Liver (tissue), 9 donors: ENCODE data around the gene PTPRQ. TPM values are rescaled to one million over a fixed set of nuclear protein-coding genes. Genes with fewer than 3 reads are reported as not detected.

Experiments
- DNase-seq: peaks from one replicate; pipeline ENCODE4 v3.0.0-alpha.2; 2017; ENCODE audit warnings: low spot score
- H3K27ac ChIP-seq, 2 donors: one replicate each; pipeline ENCODE4 v1.7.0; 2013; ENCODE audit warnings: inconsistent platforms in 2 of 2, low read length in 2 of 2, control low read depth in 1 of 2, low read depth in 1 of 2, mild to moderate bottlenecking in 1 of 2
- H3K27me3 ChIP-seq, 4 donors: one replicate each; pipeline versions ENCODE4 v1.6.1 to v1.7.0; 2013; ENCODE audit warnings: low read length in 3 of 4, inconsistent platforms in 1 of 4, mild to moderate bottlenecking in 1 of 4, moderate library complexity in 1 of 4; ENCODE audit not compliant: control insufficient read depth in 4 of 4, insufficient read depth in 4 of 4
- H3K36me3 ChIP-seq, 4 donors: one replicate each; pipeline versions ENCODE4 v1.6.1 to v1.7.0; 2013; ENCODE audit warnings: low read length in 3 of 4, mild to moderate bottlenecking in 3 of 4, low read depth in 1 of 4, moderate library complexity in 1 of 4; ENCODE audit not compliant: control insufficient read depth in 4 of 4, insufficient read depth in 3 of 4
- H3K4me1 ChIP-seq, 4 donors: one replicate each; pipeline versions ENCODE4 v1.6.1 to v1.7.0; 2013; ENCODE audit warnings: low read length in 3 of 4, mild to moderate bottlenecking in 3 of 4, moderate library complexity in 1 of 4; ENCODE audit not compliant: control insufficient read depth in 4 of 4, insufficient read depth in 4 of 4
- H3K4me3 ChIP-seq, 3 donors: one replicate each; pipeline versions ENCODE4 v1.6.1 to v1.7.0; 2013; ENCODE audit warnings: low read length in 3 of 3, control low read depth in 1 of 3, low read depth in 1 of 3, mild to moderate bottlenecking in 1 of 3
- H3K9ac ChIP-seq, 2 donors: one replicate each; pipeline ENCODE4 v1.7.0; 2013; ENCODE audit warnings: low read length in 2 of 2, mild to moderate bottlenecking in 2 of 2, moderate library complexity in 2 of 2, control low read depth in 1 of 2, low read depth in 1 of 2
- H3K9me3 ChIP-seq, 4 donors: one replicate each; pipeline versions ENCODE4 v1.6.1 to v1.7.0; 2013; ENCODE audit warnings: low read length in 3 of 4; ENCODE audit not compliant: control insufficient read depth in 4 of 4
- EGR1 ChIP-seq, 2 donors: IDR thresholded peaks; 2 replicates each; pipeline ENCODE4 v1.6.1; 2016 to 2018; ENCODE audit warnings: antibody characterized with exemption in 2 of 2, low read depth in 2 of 2
- FOXA1 ChIP-seq: IDR thresholded peaks from 2 replicates; pipeline ENCODE4 v1.6.1; 2016; ENCODE audit warnings: antibody characterized with exemption
- FOXA2 ChIP-seq: IDR thresholded peaks from 2 replicates; pipeline ENCODE4 v1.6.1; 2016; ENCODE audit warnings: antibody characterized with exemption
- GABPA ChIP-seq, 2 donors: IDR thresholded peaks in 1 of 2; conservative IDR thresholded peaks in 1 of 2; 2 replicates each; pipeline ENCODE4 v1.6.1; 2016; ENCODE audit warnings: antibody characterized with exemption in 2 of 2, mild to moderate bottlenecking in 1 of 2, moderate library complexity in 1 of 2
- HNF4A ChIP-seq, 2 donors: conservative IDR thresholded peaks; 2 replicates each; pipeline ENCODE4 v1.6.1; 2016; ENCODE audit warnings: antibody characterized with exemption in 2 of 2, mild to moderate bottlenecking in 2 of 2
- HNF4G ChIP-seq: IDR thresholded peaks from 2 replicates; pipeline ENCODE4 v1.6.1; 2016; ENCODE audit warnings: antibody characterized with exemption
- JUND ChIP-seq, 2 donors: IDR thresholded peaks; 2 replicates each; pipeline ENCODE4 v1.6.1; 2016; ENCODE audit warnings: antibody characterized with exemption in 2 of 2
- NR2F2 ChIP-seq: IDR thresholded peaks from 2 replicates; pipeline ENCODE4 v1.6.1; 2016; ENCODE audit warnings: antibody characterized with exemption
- RAD21 ChIP-seq, 2 donors: IDR thresholded peaks; 2 replicates each; pipeline ENCODE4 v1.6.1; 2016; ENCODE audit warnings: antibody characterized with exemption in 2 of 2, mild to moderate bottlenecking in 2 of 2
- RXRA ChIP-seq, 2 donors: IDR thresholded peaks; 2 replicates each; pipeline ENCODE4 v1.6.1; 2017 to 2018; ENCODE audit warnings: antibody characterized with exemption in 2 of 2, mild to moderate bottlenecking in 1 of 2
- SP1 ChIP-seq: IDR thresholded peaks from 2 replicates; pipeline ENCODE4 v1.6.1; 2018; ENCODE audit warnings: antibody characterized with exemption, mild to moderate bottlenecking
- TAF1 ChIP-seq: conservative IDR thresholded peaks from 2 replicates; pipeline ENCODE4 v1.6.1; 2016; ENCODE audit warnings: antibody characterized with exemption, mild to moderate bottlenecking
- WGBS: extraction: QIAGEN DNeasy Blood & Tissue Kit; methylation state at CpG from one replicate; pipeline ENCODE4 v1.1.7; 2013; 5-methylcytosine and 5-hydroxymethylcytosine counted together
- polyA plus RNA-seq, 2 donors: library from polyadenylated mRNA; stranded (reverse) in 1 of 2; unstranded in 1 of 2; fragments of 200-250 nt in 1 of 2; fragments of >200 nt in 1 of 2; fragmentation: Nextera tagmentation in 1 of 2; extraction: Ambion mirVana in 1 of 2; gene quantifications; one replicate each; pipeline versions ENCODE4 v1.2.1 to v1.2.3, GENCODE V29; 2013 to 2015
- total RNA-seq, 2 donors: library from RNA; depleted of rRNA; stranded (reverse); fragments of >200 nt; gene quantifications; one replicate each; pipeline ENCODE4 v1.2.3, GENCODE V29; 2014
- TF ChIP-seq, protein P1 (sequence below): IDR thresholded peaks from 2 replicates; pipeline ENCODE4 v1.6.1; 2016; ENCODE audit warnings: antibody characterized with exemption, mild to moderate bottlenecking
- TF ChIP-seq, protein P2 (sequence below): fragments of 150-350 bp; IDR thresholded peaks from 2 replicates; pipeline ENCODE4 v1.5.1; 2017; ENCODE audit warnings: improper control_type of control experiment, low read depth, low read length; ENCODE audit not compliant: missing input control
- TF ChIP-seq, protein P3 (sequence below): IDR thresholded peaks from 2 replicates; pipeline ENCODE4 v1.6.1; 2016; ENCODE audit warnings: antibody characterized with exemption
- TF ChIP-seq, protein P4 (sequence below): IDR thresholded peaks from 2 replicates; pipeline ENCODE4 v1.6.1; 2016; ENCODE audit warnings: antibody characterized with exemption
- donor health status: healthy.
- donor health status: healthy.
- donor health status: healthy.
- donor health status: healthy.
- donor health status: healthy.

PTPRQ gene
- total and polyA plus RNA-seq, 4 donors = 0.02 to 0.08 (median 0.04) TPM

DNA sequence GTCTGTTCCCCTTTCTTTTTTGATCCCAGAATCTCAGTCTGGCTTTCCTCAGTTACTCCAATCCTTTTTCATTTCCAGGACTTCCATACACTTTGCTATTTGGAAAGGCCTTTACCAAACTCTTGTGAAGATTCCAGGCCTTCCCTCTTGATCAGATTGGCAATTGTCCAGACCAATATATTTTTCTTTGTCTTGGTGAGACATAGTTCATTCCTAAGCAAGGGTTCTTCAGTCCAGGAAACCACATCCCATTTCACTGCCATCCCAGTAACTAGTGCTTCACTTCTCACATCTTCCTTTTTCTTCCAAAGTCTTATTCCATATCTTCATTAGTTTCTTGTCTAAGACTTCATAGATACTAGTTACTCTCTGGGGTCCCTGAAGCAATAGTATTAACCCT, 2.1 kb upstream of the PTPRQ start (continued):
- TF ChIP-seq, protein P1, sequence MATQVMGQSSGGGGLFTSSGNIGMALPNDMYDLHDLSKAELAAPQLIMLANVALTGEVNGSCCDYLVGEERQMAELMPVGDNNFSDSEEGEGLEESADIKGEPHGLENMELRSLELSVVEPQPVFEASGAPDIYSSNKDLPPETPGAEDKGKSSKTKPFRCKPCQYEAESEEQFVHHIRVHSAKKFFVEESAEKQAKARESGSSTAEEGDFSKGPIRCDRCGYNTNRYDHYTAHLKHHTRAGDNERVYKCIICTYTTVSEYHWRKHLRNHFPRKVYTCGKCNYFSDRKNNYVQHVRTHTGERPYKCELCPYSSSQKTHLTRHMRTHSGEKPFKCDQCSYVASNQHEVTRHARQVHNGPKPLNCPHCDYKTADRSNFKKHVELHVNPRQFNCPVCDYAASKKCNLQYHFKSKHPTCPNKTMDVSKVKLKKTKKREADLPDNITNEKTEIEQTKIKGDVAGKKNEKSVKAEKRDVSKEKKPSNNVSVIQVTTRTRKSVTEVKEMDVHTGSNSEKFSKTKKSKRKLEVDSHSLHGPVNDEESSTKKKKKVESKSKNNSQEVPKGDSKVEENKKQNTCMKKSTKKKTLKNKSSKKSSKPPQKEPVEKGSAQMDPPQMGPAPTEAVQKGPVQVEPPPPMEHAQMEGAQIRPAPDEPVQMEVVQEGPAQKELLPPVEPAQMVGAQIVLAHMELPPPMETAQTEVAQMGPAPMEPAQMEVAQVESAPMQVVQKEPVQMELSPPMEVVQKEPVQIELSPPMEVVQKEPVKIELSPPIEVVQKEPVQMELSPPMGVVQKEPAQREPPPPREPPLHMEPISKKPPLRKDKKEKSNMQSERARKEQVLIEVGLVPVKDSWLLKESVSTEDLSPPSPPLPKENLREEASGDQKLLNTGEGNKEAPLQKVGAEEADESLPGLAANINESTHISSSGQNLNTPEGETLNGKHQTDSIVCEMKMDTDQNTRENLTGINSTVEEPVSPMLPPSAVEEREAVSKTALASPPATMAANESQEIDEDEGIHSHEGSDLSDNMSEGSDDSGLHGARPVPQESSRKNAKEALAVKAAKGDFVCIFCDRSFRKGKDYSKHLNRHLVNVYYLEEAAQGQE = no peak
- TF ChIP-seq JUND (IDR thresholded peaks at IDR 0.05) (no peak), HNF4G (no peak)

DNA sequence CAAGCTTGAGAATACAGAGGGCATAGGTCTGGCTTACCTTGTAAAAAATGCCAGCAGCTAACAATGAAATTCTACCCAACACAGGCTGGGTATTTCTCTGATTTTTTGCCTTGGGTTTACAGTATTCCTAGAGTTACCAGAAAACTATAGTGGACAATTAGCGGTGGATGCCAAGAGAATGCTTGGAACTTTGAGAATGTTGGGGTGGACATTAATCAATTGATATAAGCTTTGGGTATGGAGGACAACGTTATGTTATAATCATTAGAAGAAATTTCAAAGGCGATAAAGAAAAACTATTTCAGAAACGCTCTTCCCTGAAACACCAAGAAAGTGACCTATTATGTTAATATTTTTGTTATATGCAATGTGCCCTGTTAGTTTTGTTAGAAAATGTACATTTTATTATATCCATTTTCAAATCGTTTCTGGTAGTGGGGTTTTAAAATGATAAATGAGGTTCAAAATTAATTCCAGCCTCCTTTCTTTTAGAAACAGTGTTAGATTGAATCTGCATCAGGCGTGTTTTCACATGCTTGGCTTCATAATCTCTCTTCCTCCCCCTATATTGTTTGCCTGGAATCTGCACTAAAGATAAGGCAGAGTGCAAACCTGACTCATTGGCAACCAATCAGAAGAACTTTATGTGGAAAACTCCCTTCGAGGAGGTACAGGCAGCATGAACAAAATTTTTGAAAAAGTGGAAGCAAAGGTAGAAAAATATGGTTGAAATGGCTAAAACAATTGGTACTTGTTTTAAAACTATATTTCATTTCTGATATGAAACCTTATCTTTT, 1.4 kb upstream of the PTPRQ start:
- TF ChIP-seq TAF1 = no peak
- no peak for TF ChIP-seq FOXA1
- no peak for TF ChIP-seq RAD21 (IDR thresholded peaks at IDR 0.05)
- no peak for TF ChIP-seq NR2F2
- no peak for TF ChIP-seq SP1
- no peak for TF ChIP-seq GABPA (IDR thresholded peaks at IDR 0.05 in 1 of 2, conservative IDR thresholded peaks at IDR 0.05 in 1 of 2)
- TF ChIP-seq, protein P2, sequence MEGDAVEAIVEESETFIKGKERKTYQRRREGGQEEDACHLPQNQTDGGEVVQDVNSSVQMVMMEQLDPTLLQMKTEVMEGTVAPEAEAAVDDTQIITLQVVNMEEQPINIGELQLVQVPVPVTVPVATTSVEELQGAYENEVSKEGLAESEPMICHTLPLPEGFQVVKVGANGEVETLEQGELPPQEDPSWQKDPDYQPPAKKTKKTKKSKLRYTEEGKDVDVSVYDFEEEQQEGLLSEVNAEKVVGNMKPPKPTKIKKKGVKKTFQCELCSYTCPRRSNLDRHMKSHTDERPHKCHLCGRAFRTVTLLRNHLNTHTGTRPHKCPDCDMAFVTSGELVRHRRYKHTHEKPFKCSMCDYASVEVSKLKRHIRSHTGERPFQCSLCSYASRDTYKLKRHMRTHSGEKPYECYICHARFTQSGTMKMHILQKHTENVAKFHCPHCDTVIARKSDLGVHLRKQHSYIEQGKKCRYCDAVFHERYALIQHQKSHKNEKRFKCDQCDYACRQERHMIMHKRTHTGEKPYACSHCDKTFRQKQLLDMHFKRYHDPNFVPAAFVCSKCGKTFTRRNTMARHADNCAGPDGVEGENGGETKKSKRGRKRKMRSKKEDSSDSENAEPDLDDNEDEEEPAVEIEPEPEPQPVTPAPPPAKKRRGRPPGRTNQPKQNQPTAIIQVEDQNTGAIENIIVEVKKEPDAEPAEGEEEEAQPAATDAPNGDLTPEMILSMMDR = no peak
- TF ChIP-seq HNF4A (conservative IDR thresholded peaks at IDR 0.05) = no peak
- TF ChIP-seq, protein P3, sequence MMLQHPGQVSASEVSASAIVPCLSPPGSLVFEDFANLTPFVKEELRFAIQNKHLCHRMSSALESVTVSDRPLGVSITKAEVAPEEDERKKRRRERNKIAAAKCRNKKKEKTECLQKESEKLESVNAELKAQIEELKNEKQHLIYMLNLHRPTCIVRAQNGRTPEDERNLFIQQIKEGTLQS = no peak
- no peak for TF ChIP-seq FOXA2
- TF ChIP-seq, protein P4, sequence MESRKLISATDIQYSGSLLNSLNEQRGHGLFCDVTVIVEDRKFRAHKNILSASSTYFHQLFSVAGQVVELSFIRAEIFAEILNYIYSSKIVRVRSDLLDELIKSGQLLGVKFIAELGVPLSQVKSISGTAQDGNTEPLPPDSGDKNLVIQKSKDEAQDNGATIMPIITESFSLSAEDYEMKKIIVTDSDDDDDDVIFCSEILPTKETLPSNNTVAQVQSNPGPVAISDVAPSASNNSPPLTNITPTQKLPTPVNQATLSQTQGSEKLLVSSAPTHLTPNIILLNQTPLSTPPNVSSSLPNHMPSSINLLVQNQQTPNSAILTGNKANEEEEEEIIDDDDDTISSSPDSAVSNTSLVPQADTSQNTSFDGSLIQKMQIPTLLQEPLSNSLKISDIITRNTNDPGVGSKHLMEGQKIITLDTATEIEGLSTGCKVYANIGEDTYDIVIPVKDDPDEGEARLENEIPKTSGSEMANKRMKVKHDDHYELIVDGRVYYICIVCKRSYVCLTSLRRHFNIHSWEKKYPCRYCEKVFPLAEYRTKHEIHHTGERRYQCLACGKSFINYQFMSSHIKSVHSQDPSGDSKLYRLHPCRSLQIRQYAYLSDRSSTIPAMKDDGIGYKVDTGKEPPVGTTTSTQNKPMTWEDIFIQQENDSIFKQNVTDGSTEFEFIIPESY = no peak
- TF ChIP-seq, protein P1 = no peak
- no peak for TF ChIP-seq RXRA (IDR thresholded peaks at IDR 0.05)
- TF ChIP-seq EGR1 (IDR thresholded peaks at IDR 0.05; ENCODE audit: low read depth in 2 of 2) = no peak
- 71% methylated on average over 7 of the region's 7 CpGs for WGBS

More for the DNA sequence above, 1.4 kb upstream of the PTPRQ start:
- Histone ChIP-seq H3K27ac (no peak overlapping the region), H3K9me3 (no peaks in the 10 kb centered on the region), H3K27me3 (no peaks in the 10 kb centered on the region), H3K9ac (no peak overlapping the region), H3K36me3 (no peaks in the 10 kb centered on the region), H3K4me3 (no peak overlapping the region), H3K4me1 (no peaks in the 10 kb centered on the region)
- no peak for DNase-seq
